ENCODE measurements around the gene INTS14. TPM values are rescaled to one million over a fixed set of nuclear protein-coding genes. Genes with fewer than 3 reads are reported as not detected.

INTS14 gene
- 31.7 and 38.3 TPM in 2 replicates for total RNA-seq (ENCODE audit: low replicate concordance)

- TF ChIP-seq CTCF (IDR thresholded peaks at IDR 0.05; ENCODE audit: insufficient read depth, low read length), result peak; percentile 45
- peak; percentile 96 for DNase-seq (ENCODE audit: low read depth)
- H3K4me3 ChIP-seq (ENCODE audit: low read depth, low read length), result peak within 1 kb of the TSS; percentile 88
Observed at GRCh38 chr15:65610871-65611718, at the start of gene INTS14. INTS14 (minus strand) TSS chr15:65611131; CDS start chr15:65607380, 3,751 bp downstream.

- no peak for DNase-seq (ENCODE audit: low read depth)
- H3K4me3 ChIP-seq (ENCODE audit: low read depth, low read length), result no peak overlapping the region
- no peak for TF ChIP-seq CTCF (IDR thresholded peaks at IDR 0.05; ENCODE audit: insufficient read depth, low read length)
Observed at GRCh38 chr15:65659502-65660052, 48.6 kb upstream of the INTS14 start.

GRCh38 chr15:65655457-65655856, 44.5 kb upstream of the INTS14 start:
- no peak overlapping the region for H3K4me3 ChIP-seq (ENCODE audit: low read depth, low read length)
- no peak for DNase-seq (ENCODE audit: low read depth)
- no peak for TF ChIP-seq CTCF (IDR thresholded peaks at IDR 0.05; ENCODE audit: insufficient read depth, low read length)

GRCh38 chr15:65655026-65655425, 44.1 kb upstream of the INTS14 start:
- no peak for TF ChIP-seq CTCF (IDR thresholded peaks at IDR 0.05; ENCODE audit: insufficient read depth, low read length)
- peak; percentile 34 for DNase-seq (ENCODE audit: low read depth)
- H3K4me3 ChIP-seq (ENCODE audit: low read depth, low read length), result no peak overlapping the region

GRCh38 chr15:65653801-65654521, 43.0 kb upstream of the INTS14 start:
- TF ChIP-seq CTCF (IDR thresholded peaks at IDR 0.05; ENCODE audit: insufficient read depth, low read length), result no peak
- H3K4me3 ChIP-seq (ENCODE audit: low read depth, low read length), result no peak overlapping the region
- peak; percentile 43 for DNase-seq (ENCODE audit: low read depth)

- no peak for TF ChIP-seq CTCF (IDR thresholded peaks at IDR 0.05; ENCODE audit: insufficient read depth, low read length)
- no peak overlapping the region for H3K4me3 ChIP-seq (ENCODE audit: low read depth, low read length)
- peak; percentile 57 for DNase-seq (ENCODE audit: low read depth)
Observed at GRCh38 chr15:65653341-65653740, 42.4 kb upstream of the INTS14 start.
